Right lobe of liver (tissue), 6 donors: Measurements from ENCODE around the gene FBLN2. TPM values are rescaled to one million over a fixed set of nuclear protein-coding genes. Genes with fewer than 3 reads are reported as not detected.

ENCODE experiments used
- ATAC-seq, 4 donors: fragments of 200-7000 bp; cut with Tn5 transposase; one replicate each; pipeline ENCODE4 v1.9.1; 2020; ENCODE audit warnings: mild to moderate bottlenecking in 4 of 4, moderate library complexity in 4 of 4
- DNase-seq, 3 donors: peaks; one replicate each; pipeline ENCODE4 v3.0.0-alpha.2; 2020
- H3K27ac ChIP-seq, 3 donors: fragments of 200-600 bp; one replicate each; pipeline ENCODE4 v1.8.0; 2022
- H3K27me3 ChIP-seq, 2 donors: fragments of 200-600 bp; one replicate each; pipeline ENCODE4 v1.8.0; 2022
- H3K36me3 ChIP-seq, 4 donors: fragments of 200-600 bp; sonication (generic) in 1 of 4; one replicate each; pipeline versions ENCODE4 v1.5.1 to v1.8.0; 2017 to 2022; ENCODE audit warnings: control low read depth in 1 of 4
- H3K4me1 ChIP-seq, 4 donors: fragments of 200-600 bp; sonication (generic) in 1 of 4; one replicate each; pipeline versions ENCODE4 v1.5.1 to v1.8.0; 2017 to 2022; ENCODE audit warnings: control low read depth in 1 of 4
- H3K4me3 ChIP-seq, 3 donors: fragments of 200-600 bp; one replicate each; pipeline ENCODE4 v1.8.0; 2022
- H3K9me3 ChIP-seq, 4 donors: fragments of 200-600 bp; sonication (generic) in 1 of 4; one replicate each; pipeline versions ENCODE4 v1.5.1 to v1.8.0; 2017 to 2022; ENCODE audit warnings: control low read depth in 1 of 4
- POLR2A ChIP-seq: fragments of 450-650 bp; IDR thresholded peaks from one replicate; pipeline ENCODE4 v1.6.1; 2017; ENCODE audit warnings: antibody characterized with exemption, mild to moderate bottlenecking
- WGBS: methylation state at CpG from one replicate; pipeline ENCODE4 v1.1.6; 2018; ENCODE audit warnings: low coverage, low lambda C conversion rate; ENCODE audit not compliant: insufficient coverage; ENCODE audit errors: missing lambda C conversion rate; 5-methylcytosine and 5-hydroxymethylcytosine counted together
- intact Hi-C, 2 donors: fragments of 100-400 bp; cut with DNase I; formaldehyde crosslinking; loops; one replicate each; pipeline versions ENCODE4 v1.11.2 to v1.14.1; 2022
- total RNA-seq, 6 experiments: library from RNA; depleted of rRNA in 2 of 6; stranded (reverse); fragments of >200 nt in 2 of 6; fragmentation: NEBNext Ultra II Directional in 3 of 6; extraction: Animal tissue kit (Norgen Biotek cat#: 25700) in 3 of 6; gene quantifications; one replicate each; pipeline versions ENCODE4 v1.1.0 to v1.2.4, GENCODE V29; 2016 to 2023
- TF ChIP-seq, protein P1 (sequence below), 4 donors: fragments of 200-600 bp in 3 of 4; fragments of 450-650 bp in 1 of 4; IDR thresholded peaks; one replicate each; pipeline versions ENCODE4 v1.5.1 to v1.8.0; 2016 to 2022; ENCODE audit warnings: antibody characterized with exemption in 4 of 4, mild to moderate bottlenecking in 2 of 4
- donor health status: DM: no; HTN: yes; CAD: no.
- donor health status: DM: no; HTN: no; CAD: no.
- donor health status: DM: no; HTN: no; CAD: no.
- donor health status: DM: no; HTN: yes; CAD: no.
- donor health status: DM: no; HTN: yes; CAD: no.

FBLN2 gene
- total RNA-seq, 6 experiments from 2014 or later = 1.9 to 4.0 (median 2.7) TPM

DNA sequence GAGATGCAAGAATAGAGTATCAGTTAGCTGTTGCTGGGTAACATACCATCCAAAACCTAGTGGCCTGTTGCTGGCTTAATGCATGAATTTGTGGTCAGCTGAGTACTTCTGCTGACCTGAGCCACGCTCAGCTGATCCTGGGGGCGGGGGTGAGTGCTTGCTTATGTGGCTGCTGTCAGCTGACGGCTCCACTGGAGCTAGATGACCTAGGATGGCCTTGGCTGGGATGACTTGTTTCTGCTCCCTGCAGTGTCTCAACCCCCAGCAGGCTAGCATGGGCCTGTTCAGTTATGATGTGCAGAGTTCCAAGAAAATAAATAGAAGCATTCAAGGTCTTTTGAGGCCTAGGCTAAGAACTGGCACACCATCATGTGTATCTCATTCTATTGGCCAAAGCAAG, 63.9 kb downstream of the FBLN2 start:
- Histone ChIP-seq H3K27ac (no peak overlapping the region), H3K9me3 (no peaks in the 10 kb centered on the region), H3K4me1 (no peaks in the 10 kb centered on the region), H3K36me3 (no peaks in the 10 kb centered on the region), H3K27me3 (no peaks in the 10 kb centered on the region), H3K4me3 (no peak overlapping the region)
- intact Hi-C loops = no loop called here
- no peak for ATAC-seq
- no CpG with 5 or more reads among the region's 3 CpGs for WGBS
- peak in 1 of 3 donors; percentile 43 for DNase-seq
- TF ChIP-seq POLR2A = no peak
- TF ChIP-seq, protein P1, sequence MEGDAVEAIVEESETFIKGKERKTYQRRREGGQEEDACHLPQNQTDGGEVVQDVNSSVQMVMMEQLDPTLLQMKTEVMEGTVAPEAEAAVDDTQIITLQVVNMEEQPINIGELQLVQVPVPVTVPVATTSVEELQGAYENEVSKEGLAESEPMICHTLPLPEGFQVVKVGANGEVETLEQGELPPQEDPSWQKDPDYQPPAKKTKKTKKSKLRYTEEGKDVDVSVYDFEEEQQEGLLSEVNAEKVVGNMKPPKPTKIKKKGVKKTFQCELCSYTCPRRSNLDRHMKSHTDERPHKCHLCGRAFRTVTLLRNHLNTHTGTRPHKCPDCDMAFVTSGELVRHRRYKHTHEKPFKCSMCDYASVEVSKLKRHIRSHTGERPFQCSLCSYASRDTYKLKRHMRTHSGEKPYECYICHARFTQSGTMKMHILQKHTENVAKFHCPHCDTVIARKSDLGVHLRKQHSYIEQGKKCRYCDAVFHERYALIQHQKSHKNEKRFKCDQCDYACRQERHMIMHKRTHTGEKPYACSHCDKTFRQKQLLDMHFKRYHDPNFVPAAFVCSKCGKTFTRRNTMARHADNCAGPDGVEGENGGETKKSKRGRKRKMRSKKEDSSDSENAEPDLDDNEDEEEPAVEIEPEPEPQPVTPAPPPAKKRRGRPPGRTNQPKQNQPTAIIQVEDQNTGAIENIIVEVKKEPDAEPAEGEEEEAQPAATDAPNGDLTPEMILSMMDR (IDR thresholded peaks at IDR 0.05) = no peak

DNA sequence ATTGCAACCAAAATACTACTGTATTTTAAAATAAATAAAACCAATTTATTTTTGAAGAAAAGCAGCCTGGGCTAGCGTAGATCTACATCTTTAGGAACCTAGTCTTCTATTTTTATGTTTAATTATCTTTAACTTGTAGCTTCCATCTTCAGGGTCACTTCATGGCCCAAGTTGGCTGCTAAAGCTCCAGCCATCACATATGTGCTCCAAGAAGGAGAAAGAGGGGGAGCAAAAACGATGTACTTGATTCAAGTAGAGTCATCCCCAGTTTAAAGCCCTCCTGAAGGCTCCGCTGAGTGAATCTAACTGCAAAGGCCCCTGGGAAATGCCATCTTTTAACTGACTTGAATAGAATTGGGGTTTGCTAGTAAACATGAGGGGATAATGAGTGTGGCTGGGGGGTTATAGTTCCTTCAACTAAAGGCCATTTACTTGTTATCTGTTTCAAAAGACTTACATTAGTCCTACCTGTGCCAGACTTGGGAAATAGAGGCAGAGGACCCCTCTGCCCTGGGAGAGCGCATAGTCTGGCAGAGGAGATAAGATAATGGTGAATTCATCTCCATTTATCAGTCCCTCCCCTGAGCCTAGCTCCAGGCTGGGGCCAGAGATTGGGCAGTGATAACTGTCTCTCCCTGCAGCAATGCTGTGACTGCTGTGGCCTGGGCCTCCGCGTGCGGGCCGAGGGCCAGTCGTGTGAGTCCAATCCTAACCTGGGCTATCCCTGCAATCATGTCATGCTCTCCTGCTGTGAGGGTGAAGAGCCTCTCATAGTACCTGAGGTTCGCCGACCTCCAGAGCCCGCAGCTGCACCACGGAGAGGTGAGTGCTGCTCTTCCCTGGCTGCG, 64.6 kb downstream of the FBLN2 start:
- Histone ChIP-seq H3K4me3 (no peak overlapping the region), H3K9me3 (no peaks in the 10 kb centered on the region), H3K27me3 (no peaks in the 10 kb centered on the region), H3K4me1 (no peaks in the 10 kb centered on the region), H3K27ac (no peak overlapping the region), H3K36me3 (no peaks in the 10 kb centered on the region)
- ATAC-seq (no peak), DNase-seq (peak in 1 of 3 donors; percentile 23)
- TF ChIP-seq POLR2A = no peak
- TF ChIP-seq, protein P1 (IDR thresholded peaks at IDR 0.05) = no peak
- 79% methylated on average over 9 of the region's 14 CpGs for WGBS
- intact Hi-C loops = no loop called here

DNA sequence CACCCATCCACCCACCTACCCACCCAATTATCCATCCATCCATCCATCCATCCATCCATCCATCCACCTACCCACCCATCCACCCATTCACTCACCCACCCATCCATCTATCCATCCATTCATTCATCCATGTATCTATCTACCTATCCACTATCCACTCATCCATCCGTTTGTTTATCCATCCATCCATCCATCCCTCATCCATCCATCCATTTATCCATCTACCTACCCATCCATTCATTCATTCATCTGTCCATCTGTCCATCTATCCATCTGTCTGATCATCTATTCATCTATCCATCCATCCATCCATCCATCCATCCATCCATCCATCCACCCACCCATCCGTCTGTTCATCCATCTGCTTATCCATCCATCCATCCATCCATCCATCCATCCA, 65.7 kb downstream of the FBLN2 start:
- no peaks in the 10 kb centered on the region for H3K9me3 ChIP-seq
- H3K27me3 ChIP-seq = no peaks in the 10 kb centered on the region
- H3K4me1 ChIP-seq = no peaks in the 10 kb centered on the region
- no peak for DNase-seq
- ATAC-seq = no peak
- no peak overlapping the region for H3K4me3 ChIP-seq
- intact Hi-C loops = no loop called here
- H3K36me3 ChIP-seq = no peaks in the 10 kb centered on the region
- 63% methylated on average over 2 of the region's 2 CpGs for WGBS
- TF ChIP-seq, protein P1 (IDR thresholded peaks at IDR 0.05) = no peak
- TF ChIP-seq POLR2A = no peak
- H3K27ac ChIP-seq = no peak overlapping the region

DNA sequence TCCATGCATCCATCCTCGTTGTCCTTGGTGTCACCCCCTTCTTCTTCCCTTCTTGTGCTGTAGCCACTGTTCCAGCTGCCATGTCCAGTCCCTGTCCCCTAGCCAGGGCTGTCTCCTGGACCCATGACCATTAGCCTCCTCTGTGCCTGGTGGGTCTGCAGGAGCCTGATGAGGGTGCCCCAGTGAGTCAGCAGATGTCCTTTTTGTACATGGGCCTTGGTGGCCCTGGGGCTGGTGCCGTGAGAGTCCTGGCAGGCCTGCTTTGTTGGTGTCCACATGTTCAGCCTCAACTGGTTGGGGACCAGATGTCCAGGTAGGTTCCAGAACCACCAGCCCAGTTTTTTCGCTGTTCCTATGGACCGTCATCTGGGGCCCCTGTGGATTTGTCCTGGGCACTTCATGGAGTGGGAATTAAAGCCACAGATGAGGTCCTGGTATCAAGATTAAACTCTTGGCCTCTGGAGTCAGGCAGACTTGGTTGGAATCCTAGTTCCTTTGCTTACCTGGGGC, 66.1 kb downstream of the FBLN2 start:
- H3K27ac ChIP-seq = no peak overlapping the region
- WGBS = 72% methylated on average over 2 of the region's 4 CpGs
- DNase-seq (peak in 1 of 3 donors; percentile 23), ATAC-seq (no peak)
- no peaks in the 10 kb centered on the region for H3K4me1 ChIP-seq
- H3K4me3 ChIP-seq = no peak overlapping the region
- intact Hi-C loops = no loop called here
- H3K9me3 ChIP-seq = no peaks in the 10 kb centered on the region
- TF ChIP-seq, protein P1 (IDR thresholded peaks at IDR 0.05) = no peak
- no peak for TF ChIP-seq POLR2A
- no peaks in the 10 kb centered on the region for H3K27me3 ChIP-seq
- no peaks in the 10 kb centered on the region for H3K36me3 ChIP-seq
